Large intestine (tissue), 3 donors: ENCODE data around the gene CLOCK. TPM values are rescaled to one million over a fixed set of nuclear protein-coding genes. Genes with fewer than 3 reads are reported as not detected.

Experiments
- DNase-seq, 2 donors: peaks; one replicate each; pipeline versions ENCODE4 v3.0.0 to v3.0.0-alpha.2; 2013
- H3K27ac ChIP-seq: one replicate; pipeline ENCODE4 v1.5.1; 2013; ENCODE audit warnings: low read length
- H3K27me3 ChIP-seq: 2 replicates; pipeline ENCODE4 v1.6.1; 2013; ENCODE audit warnings: low read length; ENCODE audit not compliant: control insufficient read depth, insufficient read depth
- H3K36me3 ChIP-seq: 2 replicates; pipeline ENCODE4 v1.6.1; 2013; ENCODE audit warnings: low read length; ENCODE audit not compliant: control insufficient read depth, insufficient read depth
- H3K4me1 ChIP-seq: one replicate; pipeline ENCODE4 v1.6.1; 2013; ENCODE audit warnings: low read length; ENCODE audit not compliant: control insufficient read depth, insufficient read depth
- H3K4me3 ChIP-seq: one replicate; pipeline ENCODE4 v1.5.1; 2013; ENCODE audit warnings: low read length
- H3K9me3 ChIP-seq: one replicate; pipeline ENCODE4 v1.6.1; 2013; ENCODE audit warnings: mild to moderate bottlenecking, low read depth, low read length, moderate library complexity; ENCODE audit not compliant: control insufficient read depth
- WGBS: methylation state at CpG from one replicate; pipeline ENCODE4 v1.1.5; 2013; ENCODE audit warnings: low lambda C conversion rate; ENCODE audit not compliant: insufficient coverage; 5-methylcytosine and 5-hydroxymethylcytosine counted together
- polyA plus RNA-seq: library from polyadenylated mRNA; unstranded; fragments of 120-200 nt; gene quantifications from one replicate; pipeline ENCODE4 v1.2.1, GENCODE V29; 2013

Gene CLOCK
- polyA plus RNA-seq, 1 donor, result 16.5 TPM

- Histone ChIP-seq H3K4me3 (no peak overlapping the region), H3K36me3 (peaks cover 23% of the 10 kb centered on the region), H3K9me3 (no peaks in the 10 kb centered on the region), H3K27me3 (no peaks in the 10 kb centered on the region), H3K4me1 (no peaks in the 10 kb centered on the region), H3K27ac (no peak overlapping the region)
- DNase-seq, result no peak
- WGBS, result 100% methylated on average over 1 of the region's 1 CpG
These were observed 60.9 kb downstream of the CLOCK start for GRCh38 chr4:55485821-55486220.

GRCh38 chr4:55483315-55483714, 63.4 kb downstream of the CLOCK start:
- H3K36me3 ChIP-seq, result peaks cover 19% of the 10 kb centered on the region
- no peaks in the 10 kb centered on the region for H3K9me3 ChIP-seq
- H3K27me3 ChIP-seq, result no peaks in the 10 kb centered on the region
- no peak overlapping the region for H3K4me3 ChIP-seq
- H3K4me1 ChIP-seq, result no peaks in the 10 kb centered on the region
- H3K27ac ChIP-seq, result no peak overlapping the region
- DNase-seq, result no peak
- 81% methylated on average over 2 of the region's 5 CpGs for WGBS

GRCh38 chr4:55475394-55476243, 71.1 kb downstream of the CLOCK start:
- 67% methylated on average over 3 of the region's 6 CpGs for WGBS
- H3K27ac ChIP-seq, result no peak overlapping the region
- no peaks in the 10 kb centered on the region for H3K27me3 ChIP-seq
- H3K4me3 ChIP-seq, result no peak overlapping the region
- H3K9me3 ChIP-seq, result no peaks in the 10 kb centered on the region
- H3K4me1 ChIP-seq, result no peaks in the 10 kb centered on the region
- no peak for DNase-seq
- H3K36me3 ChIP-seq, result peaks cover 32% of the 10 kb centered on the region

- DNase-seq, result no peak
- Histone ChIP-seq H3K27ac (no peak overlapping the region), H3K4me1 (no peaks in the 10 kb centered on the region), H3K36me3 (peaks cover 28% of the 10 kb centered on the region), H3K27me3 (no peaks in the 10 kb centered on the region), H3K9me3 (no peaks in the 10 kb centered on the region), H3K4me3 (no peak overlapping the region)
- no CpG with 5 or more reads among the region's 1 CpG for whole genome bisulfite sequencing
These were observed 76.7 kb downstream of the CLOCK start for GRCh38 chr4:55469979-55470378.

- no peaks in the 10 kb centered on the region for H3K27me3 ChIP-seq
- H3K36me3 ChIP-seq, result peaks cover 20% of the 10 kb centered on the region
- WGBS, result 86% methylated on average over 1 of the region's 2 CpGs
These were observed 78.0 kb downstream of the CLOCK start for GRCh38 chr4:55468724-55469123.

GRCh38 chr4:55466001-55466400, 80.7 kb downstream of the CLOCK start:
- Histone ChIP-seq H3K36me3 (peaks cover 18% of the 10 kb centered on the region), H3K4me1 (no peaks in the 10 kb centered on the region), H3K27ac (no peak overlapping the region), H3K9me3 (no peaks in the 10 kb centered on the region), H3K4me3 (no peak overlapping the region), H3K27me3 (no peaks in the 10 kb centered on the region)
- WGBS, result no CpG with 5 or more reads among the region's 3 CpGs
- DNase-seq, result no peak

More at GRCh38 chr4:55468724-55469123, 78.0 kb downstream of the CLOCK start:
- H3K9me3 ChIP-seq, result no peaks in the 10 kb centered on the region
- no peaks in the 10 kb centered on the region for H3K4me1 ChIP-seq
- H3K4me3 ChIP-seq, result no peak overlapping the region
- no peak for DNase-seq
- no peak overlapping the region for H3K27ac ChIP-seq

GRCh38 chr4:55458611-55459010, 88.1 kb downstream of the CLOCK start:
- DNase-seq, result no peak
- Histone ChIP-seq H3K27me3 (no peaks in the 10 kb centered on the region), H3K4me3 (no peak overlapping the region), H3K4me1 (no peaks in the 10 kb centered on the region), H3K36me3 (peaks cover 7% of the 10 kb centered on the region), H3K27ac (no peak overlapping the region), H3K9me3 (no peaks in the 10 kb centered on the region)
- no CpG with 5 or more reads among the region's 2 CpGs for WGBS

- DNase-seq, result no peak
- Histone ChIP-seq H3K27ac (no peak overlapping the region), H3K36me3 (peaks cover 7% of the 10 kb centered on the region), H3K9me3 (no peaks in the 10 kb centered on the region), H3K4me1 (no peaks in the 10 kb centered on the region), H3K4me3 (no peak overlapping the region), H3K27me3 (no peaks in the 10 kb centered on the region)
- WGBS, result no CpG with 5 or more reads among the region's 5 CpGs
These were observed 88.5 kb downstream of the CLOCK start for GRCh38 chr4:55458164-55458563.

GRCh38 chr4:55450566-55450965, 96.1 kb downstream of the CLOCK start:
- no CpG with 5 or more reads among the region's 8 CpGs for WGBS
- H3K4me3 ChIP-seq, result no peak overlapping the region
- no peaks in the 10 kb centered on the region for H3K27me3 ChIP-seq
- H3K9me3 ChIP-seq, result no peaks in the 10 kb centered on the region
- no peaks in the 10 kb centered on the region for H3K4me1 ChIP-seq
- no peak overlapping the region for H3K27ac ChIP-seq
- no peak for DNase-seq
- H3K36me3 ChIP-seq, result peaks cover 30% of the 10 kb centered on the region

GRCh38 chr4:55447831-55448230, 98.9 kb downstream of the CLOCK start:
- WGBS, result no CpG with 5 or more reads among the region's 1 CpG

More at GRCh38 chr4:55447831-55448230, 98.9 kb downstream of the CLOCK start:
- Histone ChIP-seq H3K4me3 (no peak overlapping the region), H3K4me1 (no peaks in the 10 kb centered on the region), H3K27me3 (no peaks in the 10 kb centered on the region), H3K27ac (no peak overlapping the region), H3K36me3 (peaks cover 46% of the 10 kb centered on the region), H3K9me3 (no peaks in the 10 kb centered on the region)
- DNase-seq, result no peak
